SW 1271 (cell line): ENCODE results near the gene HECTD2.
"Not testable (repeated sequence)": the region's sequence is repeated elsewhere in the genome, so short reads cannot be mapped to it uniquely, and the experiment has no call there.

ENCODE experiments used
- DNase-seq, 2 experiments: peaks; one replicate each; lab custom pipeline; 2025; lab: John Stamatoyannopoulos, UW

Gene HECTD2

GRCh38 chr10:91412354-91413087 lies 2.4 kb downstream of the HECTD2 start:
- no peak for DNase-seq

- DNase-seq = no peak
Measured at GRCh38 chr10:91415816-91416215, 5.7 kb downstream of the HECTD2 start.

GRCh38 chr10:91416339-91416855 lies 6.3 kb downstream of the HECTD2 start:
- no peak for DNase-seq

- DNase-seq = no peak
Measured at GRCh38 chr10:91418416-91418815, 8.3 kb downstream of the HECTD2 start.

GRCh38 chr10:91420868-91421267 lies 10.7 kb downstream of the HECTD2 start:
- no peak for DNase-seq

- DNase-seq = no peak
Measured at GRCh38 chr10:91422915-91423314, 12.8 kb downstream of the HECTD2 start.

- no peak for DNase-seq
Measured at GRCh38 chr10:91424016-91424415, 13.9 kb downstream of the HECTD2 start.

- DNase-seq = no peak
Measured at GRCh38 chr10:91432175-91432574, 22.0 kb downstream of the HECTD2 start.

- DNase-seq = no peak
Measured at GRCh38 chr10:91433620-91434019, 23.5 kb downstream of the HECTD2 start.

- no peak for DNase-seq
Measured at GRCh38 chr10:91434041-91434440, 23.9 kb downstream of the HECTD2 start.

GRCh38 chr10:91435241-91435640 lies 25.1 kb downstream of the HECTD2 start:
- DNase-seq = no peak

- DNase-seq = not testable (repeated sequence)
Measured at GRCh38 chr10:91438228-91438627, 28.1 kb downstream of the HECTD2 start.

- no peak for DNase-seq
Measured at GRCh38 chr10:91444211-91445182, 34.4 kb downstream of the HECTD2 start.

GRCh38 chr10:91452063-91452462 lies 41.9 kb downstream of the HECTD2 start:
- no peak for DNase-seq

GRCh38 chr10:91453535-91453934 lies 43.4 kb downstream of the HECTD2 start:
- no peak for DNase-seq

- not testable (repeated sequence) for DNase-seq
Measured at GRCh38 chr10:91455135-91455534, 45.0 kb downstream of the HECTD2 start.

GRCh38 chr10:91460681-91461080 lies 50.5 kb downstream of the HECTD2 start:
- no peak for DNase-seq

GRCh38 chr10:91462423-91462822 lies 52.3 kb downstream of the HECTD2 start:
- no peak for DNase-seq

GRCh38 chr10:91464500-91464899 lies 54.4 kb downstream of the HECTD2 start:
- no peak for DNase-seq

- no peak for DNase-seq
Measured at GRCh38 chr10:91465261-91465660, 55.1 kb downstream of the HECTD2 start.

GRCh38 chr10:91467114-91467513 lies 57.0 kb downstream of the HECTD2 start:
- DNase-seq = no peak

- DNase-seq = no peak
Measured at GRCh38 chr10:91471602-91472001, 61.5 kb downstream of the HECTD2 start.

GRCh38 chr10:91472911-91473310 lies 62.8 kb downstream of the HECTD2 start:
- no peak for DNase-seq
